Endometrial microvascular endothelial cells (primary cell): ENCODE measurements around the gene C12orf54. TPM values are rescaled to one million over a fixed set of nuclear protein-coding genes. Genes with fewer than 3 reads are reported as not detected.
"Not testable (repeated sequence)": the region's sequence is repeated elsewhere in the genome, so short reads cannot be mapped to it uniquely, and the experiment has no call there.

Source experiments
- in situ Hi-C: cut with HindIII; loops from 2 replicates; pipeline ENCODE4 v1.10.0; 2017; ENCODE audit warnings: low sequenced_read_pairs, low pct_unique_long_range_greater_than_20kb; ENCODE audit errors: inconsistent ontology term
- total RNA-seq: library from RNA; depleted of rRNA; stranded (reverse); fragments of >200 nt; gene quantifications from one replicate; pipeline ENCODE4 v1.2.3, GENCODE V29; 2015; ENCODE audit errors: inconsistent ontology term

The C12orf54 gene
- total RNA-seq = not detected

DNA sequence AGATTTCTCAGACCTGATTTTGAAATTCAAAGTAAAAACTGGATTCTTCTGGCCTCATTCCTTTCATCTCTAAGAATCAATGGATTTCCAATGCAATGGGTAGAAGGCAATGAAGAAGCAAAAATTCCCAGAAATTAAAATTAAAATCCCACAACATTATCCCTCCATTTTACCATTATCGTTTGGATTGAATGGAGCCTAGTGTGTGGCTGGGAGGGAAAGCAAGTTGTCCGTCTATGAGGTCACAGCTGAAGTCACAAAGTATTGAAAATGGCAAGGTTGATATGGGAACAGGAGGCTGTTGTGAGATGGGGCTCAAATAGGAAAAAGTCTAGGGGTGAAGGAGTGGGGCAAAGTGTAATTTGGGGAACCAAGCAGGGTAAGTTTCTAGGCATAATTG is at the start of gene C12orf54:
Gene C12orf54, plus strand, starts transcription at position 301 of the 400 bp plus-strand sequence. CDS start 799 bp downstream, outside the sequence.
- in situ Hi-C loops = no loop called here

DNA sequence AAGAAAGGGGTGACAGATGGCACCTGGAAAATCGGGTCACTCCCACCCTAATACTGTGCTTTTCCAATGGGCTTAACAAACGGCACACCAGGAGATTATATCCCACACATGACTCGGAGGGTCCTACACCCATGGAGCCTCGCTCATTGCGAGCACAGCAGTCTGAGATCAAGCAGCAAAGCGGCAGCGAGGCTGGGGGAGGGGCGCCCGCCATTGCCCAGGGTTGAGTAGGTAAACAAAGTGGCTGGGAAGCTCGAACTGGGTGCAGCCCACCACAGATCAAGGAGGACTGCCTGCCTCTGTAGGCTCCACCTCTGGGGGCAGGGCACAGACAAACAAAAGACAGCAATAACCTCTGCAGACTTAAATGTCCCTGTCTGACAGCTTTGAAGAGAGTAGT is 48.3 kb upstream of the C12orf54 start:
- in situ Hi-C loops = not testable (repeated sequence)

DNA sequence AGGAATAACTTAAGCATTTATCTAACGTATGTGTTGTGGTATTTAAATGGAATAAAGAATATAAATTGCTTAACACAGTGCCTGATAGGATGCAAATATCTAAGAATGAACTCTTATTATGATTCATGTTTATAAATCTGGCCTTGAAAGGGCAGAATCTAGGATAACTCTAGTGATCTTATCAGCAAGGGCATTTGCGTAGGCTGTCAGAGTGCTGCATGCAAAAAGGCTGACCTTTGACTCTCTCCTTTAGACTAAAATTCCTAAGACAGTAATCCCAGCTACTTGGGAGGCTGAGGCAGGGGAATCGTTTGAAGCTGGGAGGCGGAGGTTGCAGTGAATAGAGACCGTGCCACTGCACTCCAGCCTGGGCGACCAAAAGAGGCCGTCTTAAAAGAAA is 41.2 kb upstream of the C12orf54 start:
- in situ Hi-C loops = no loop called here

DNA sequence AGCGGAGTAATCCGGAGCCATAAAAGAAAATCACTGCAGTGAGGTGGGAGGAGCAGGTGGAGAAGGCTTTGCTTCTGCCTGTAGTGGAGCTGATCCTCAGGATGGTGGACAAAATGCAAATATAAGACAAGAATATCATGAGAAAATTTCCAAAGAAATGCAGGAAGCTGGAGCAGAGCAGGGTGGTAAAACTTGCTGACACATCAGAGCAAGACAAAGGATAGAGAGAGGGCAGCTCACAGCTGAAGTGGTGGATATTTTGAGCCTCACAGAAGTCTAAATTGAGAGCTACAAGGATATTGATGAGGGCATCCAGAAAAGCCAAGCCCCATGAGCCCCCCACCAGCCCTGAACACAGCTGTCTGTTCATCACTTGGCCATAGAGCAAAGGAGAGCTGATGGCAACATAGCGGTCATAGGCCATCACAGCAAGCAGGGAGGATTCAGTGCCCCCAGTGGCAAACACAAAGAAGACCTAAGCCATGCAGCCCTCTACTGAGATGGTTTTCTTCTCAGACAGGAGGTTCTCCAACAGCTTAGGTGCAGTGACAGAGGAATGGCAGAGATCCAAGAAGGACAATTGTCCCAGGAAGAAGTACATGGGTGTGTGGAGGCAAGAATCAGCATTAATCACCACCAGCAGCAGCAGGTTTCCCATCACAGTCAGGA is 40.0 kb upstream of the C12orf54 start:
- in situ Hi-C loops = no loop called here

DNA sequence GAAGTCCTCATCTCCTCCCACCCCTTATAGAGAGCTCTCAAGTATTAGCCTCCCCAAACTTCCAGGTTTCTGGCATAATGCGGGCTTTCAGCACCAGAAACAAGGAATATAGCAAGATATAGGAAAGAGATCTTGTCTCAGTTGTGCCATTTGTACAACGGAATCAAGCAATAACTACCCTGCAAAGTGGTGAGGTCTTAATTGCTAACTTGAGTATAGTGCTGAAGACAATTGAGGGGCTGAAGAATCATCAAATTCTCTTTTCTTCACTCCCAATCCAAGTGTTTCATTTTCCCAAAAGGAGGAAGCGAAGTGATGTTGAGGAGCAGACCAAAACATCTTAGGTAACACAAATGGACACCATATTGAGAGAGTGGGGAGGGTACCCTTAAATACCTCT is 36.8 kb upstream of the C12orf54 start:
- in situ Hi-C loops = no loop called here

DNA sequence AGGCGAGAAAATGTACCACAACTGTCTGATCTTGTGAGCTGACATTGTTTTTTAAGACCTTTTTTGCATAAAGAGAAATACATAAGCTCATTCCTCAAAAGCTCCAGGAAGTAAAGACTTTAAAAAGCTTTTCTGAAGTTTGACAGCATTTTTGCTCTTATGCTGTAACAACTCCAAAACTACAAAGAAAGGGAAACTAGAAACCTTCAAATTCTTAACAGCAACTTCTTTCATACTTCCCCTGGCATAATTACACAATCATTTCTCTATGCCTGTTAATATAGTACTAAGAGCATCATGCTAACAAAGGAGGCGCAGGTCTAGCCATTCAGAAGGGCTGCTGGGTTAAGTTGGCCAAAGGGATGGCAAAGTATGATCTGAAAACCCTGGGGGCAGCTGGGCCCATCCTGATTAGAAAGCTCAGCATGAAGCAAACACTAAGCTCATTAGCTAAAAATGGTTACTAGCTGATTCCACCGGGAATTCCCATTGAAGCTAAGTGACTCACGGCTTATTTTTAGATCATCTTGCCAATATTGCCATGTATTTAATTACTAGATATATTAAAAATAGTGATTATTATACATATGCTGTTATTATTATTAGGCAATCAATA is 36.0 kb upstream of the C12orf54 start:
- in situ Hi-C loops = no loop called here

DNA sequence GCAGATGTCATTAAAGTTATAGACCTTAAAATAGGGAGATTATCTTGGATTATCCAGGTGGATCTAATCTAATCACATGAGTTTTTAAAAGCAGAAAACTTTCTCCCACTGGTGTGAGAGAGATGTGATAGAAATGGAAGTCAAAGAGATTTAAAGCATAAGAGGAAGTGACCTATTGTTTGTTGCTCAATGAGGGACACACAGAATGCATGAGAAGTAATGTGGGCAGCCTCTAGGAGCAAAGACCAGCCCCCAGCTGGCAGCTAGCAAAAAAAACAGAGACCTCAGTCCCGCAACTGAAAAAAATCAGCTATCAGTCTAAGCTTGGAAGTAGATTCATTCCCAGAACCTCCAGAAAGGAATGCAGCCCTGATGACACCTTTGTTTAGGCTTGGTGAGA is 34.5 kb upstream of the C12orf54 start:
- in situ Hi-C loops = no loop called here

DNA sequence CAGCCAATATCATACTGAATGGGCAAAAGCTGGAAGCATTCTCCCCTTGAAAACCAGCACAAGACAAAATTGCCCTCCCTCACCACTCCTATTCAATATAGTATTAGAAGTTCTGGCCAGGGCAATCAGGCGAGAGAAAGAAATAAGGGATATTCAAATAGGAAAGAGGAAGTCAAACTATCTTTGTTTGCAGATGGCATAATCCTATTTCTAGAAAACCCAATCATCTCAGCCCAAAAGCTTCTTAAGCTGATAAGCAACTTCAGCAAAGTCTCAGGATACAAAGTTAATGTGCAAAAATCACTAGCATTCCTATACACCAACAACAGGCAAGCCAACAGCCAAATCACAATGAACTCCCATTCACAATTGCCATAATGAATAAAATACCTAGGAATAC is 30.9 kb upstream of the C12orf54 start:
- in situ Hi-C loops = no loop called here

DNA sequence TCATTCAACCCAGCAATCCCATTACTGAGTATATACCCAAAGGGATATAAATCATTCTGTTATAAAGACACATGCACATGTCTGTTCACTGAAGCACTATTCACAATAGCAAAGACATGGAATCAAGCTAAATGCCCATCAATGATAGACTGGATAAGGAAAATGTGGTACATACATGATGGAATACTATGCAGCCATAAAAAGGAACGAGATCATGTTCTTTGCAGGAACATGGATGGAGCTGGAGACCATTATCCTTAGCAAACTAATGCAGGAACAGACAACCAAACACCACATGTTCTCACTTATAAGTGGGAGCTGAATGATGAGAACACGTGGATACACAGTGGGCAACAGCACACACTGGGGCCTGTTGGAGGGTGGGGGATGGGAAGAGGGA is 29.3 kb upstream of the C12orf54 start:
- in situ Hi-C loops = not testable (repeated sequence)

DNA sequence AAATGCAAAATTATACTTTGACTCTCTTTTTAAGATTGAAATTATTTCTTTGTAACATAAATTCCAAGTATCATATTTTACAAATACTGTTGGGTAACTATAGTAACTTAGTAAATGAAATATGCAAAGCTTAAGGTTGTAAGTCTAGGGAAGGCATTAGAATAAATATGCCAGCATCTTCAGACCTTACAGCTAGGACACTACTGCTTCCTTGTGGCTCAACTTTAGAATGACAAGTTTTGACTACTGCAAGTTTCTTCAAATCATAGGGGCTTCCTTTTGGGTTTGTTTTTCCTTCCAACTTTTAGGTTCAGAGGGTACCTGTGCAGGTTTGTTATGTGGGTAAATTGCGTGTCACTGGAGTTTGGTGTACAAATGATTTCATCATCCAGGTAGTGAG is 27.6 kb upstream of the C12orf54 start:
- in situ Hi-C loops = no loop called here

DNA sequence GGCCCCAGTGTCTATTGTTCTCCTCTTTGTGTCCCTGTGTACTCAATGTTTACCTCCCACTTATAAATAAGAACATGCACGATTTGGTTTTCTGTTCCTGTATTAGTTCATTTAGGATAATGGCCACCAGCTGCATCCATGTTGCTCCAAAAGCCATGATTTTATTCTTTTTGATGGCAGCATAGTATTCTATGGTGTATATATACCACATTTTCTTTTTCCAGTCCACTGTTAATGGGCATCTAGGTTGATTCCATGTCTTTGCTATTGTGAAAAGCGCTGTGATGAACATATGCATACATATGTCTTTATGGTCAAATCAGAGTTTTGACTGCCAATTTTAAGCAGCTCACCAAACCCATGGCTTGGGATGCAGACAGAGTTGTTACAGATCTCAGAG is 27.2 kb upstream of the C12orf54 start:
- in situ Hi-C loops = no loop called here

DNA sequence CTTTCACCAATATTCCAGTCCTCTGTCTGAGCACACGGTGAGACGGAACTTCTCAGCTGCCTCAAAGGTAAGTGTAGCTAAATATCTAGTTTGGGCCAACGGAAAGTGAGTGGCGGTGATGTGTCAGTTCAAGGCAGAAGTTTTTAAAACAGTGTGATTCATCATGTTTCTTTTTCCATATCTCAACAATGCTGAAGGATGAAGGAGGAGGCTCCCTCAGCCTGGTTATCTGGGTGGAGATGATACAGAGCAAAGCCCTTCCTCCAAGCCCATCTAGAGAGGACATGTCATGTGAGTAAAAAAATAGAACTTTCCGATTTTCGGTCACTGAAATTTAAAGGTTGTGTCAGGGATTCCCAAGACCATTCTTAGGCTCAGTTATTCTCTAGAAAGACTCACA is 23.0 kb upstream of the C12orf54 start:
- in situ Hi-C loops = no loop called here

DNA sequence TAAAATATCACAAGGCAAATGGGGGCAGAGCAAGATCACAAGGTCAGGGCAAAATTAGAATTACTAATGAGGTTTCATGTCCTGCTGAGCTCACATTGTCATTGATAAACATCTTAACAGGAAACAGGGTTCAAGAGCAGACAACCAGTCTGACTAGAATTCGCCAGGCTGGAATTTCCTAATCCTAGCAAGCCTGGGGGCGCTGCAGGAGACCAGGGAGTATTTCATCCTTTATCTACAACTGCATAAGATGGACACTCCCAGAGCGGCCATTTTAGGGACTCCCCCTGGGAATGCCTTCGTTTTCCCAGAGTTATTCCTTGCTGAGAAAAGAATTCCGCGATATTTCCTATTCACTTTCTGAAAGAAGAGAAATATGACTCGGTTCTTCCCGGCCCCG is 13.3 kb upstream of the C12orf54 start:
- in situ Hi-C loops = not testable (repeated sequence)

DNA sequence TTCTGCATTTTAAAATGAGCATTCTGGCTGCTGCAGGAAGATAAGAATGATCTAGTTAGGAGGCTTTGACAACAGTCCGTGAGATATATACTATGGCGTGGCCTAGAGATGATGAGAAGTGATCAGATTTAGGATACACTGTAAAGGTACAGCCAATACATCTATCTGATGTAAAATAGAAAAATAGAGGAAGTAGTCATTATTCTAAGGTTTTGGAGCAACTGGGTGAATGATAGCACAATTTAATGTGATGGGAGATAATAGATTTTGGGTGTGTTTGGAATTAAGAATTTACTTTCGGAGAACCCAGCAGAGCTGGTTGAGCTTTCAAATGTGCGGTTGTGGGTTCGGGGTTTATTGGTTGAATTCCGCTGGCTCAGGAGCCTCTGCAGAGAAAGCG is 10.0 kb upstream of the C12orf54 start, which contains the start of gene ANP32D:
Gene ANP32D, plus strand, starts transcription at position 301 of the 400 bp plus-strand sequence. CDS start 106 bp downstream, outside the sequence.
- in situ Hi-C loops = no loop called here

DNA sequence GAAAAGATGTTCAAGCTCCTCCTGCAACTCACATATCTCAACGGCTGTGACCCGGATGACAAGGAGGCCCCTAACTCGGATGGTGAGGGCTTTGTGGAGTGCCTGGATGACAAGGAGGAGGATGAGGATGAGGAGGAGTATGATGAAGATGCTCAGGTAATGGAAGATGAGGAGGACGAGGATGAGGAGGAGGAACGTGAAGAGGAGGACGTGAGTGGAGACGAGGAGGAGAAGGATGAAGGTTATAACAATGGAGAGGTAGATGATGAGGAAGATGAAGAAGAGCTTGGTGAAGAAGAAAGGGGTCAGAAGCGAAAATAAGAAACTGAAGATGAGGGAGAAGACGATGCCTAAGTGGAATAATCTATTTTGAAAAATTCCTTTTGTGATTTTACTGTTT is 9.2 kb upstream of the C12orf54 start:
- in situ Hi-C loops = no loop called here

DNA sequence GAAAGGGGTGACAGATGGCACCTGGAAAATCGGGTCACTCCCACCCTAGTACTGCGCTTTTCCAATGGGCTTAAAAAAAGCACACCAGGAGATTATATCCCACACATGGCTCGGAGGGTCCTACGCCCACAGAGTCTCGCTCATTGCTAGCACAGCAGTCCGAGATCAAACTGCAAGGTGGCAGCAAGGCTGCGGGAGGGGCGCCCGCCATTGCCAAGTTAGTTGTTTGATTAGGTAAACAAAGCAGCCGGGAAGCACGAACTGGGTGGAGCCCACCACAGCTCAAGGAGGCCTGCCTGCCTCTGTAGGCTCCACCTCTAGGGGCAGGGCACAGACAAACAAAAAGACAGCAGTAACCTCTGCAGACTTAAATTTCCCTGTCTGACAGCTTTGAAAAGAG is 7.8 kb upstream of the C12orf54 start:
- in situ Hi-C loops = not testable (repeated sequence)

DNA sequence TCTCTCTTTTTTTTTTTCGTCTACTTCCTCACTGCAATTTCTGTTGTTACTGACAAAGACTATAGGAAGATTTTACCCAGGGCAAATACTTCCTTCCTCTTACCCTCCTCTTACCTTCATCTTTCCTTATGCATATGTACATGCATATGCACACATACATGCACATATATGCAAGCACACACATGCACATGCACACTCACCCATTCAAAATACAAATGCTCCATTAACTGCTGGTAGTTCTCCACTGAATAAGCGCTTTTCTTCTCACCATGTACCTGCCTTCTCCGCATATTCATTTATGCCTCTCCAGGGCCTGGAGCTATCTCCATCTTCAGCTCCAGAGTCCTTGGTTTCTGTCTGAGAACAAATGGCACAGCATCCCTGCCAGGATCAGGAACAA is 632 bp downstream of the C12orf54 start:
- in situ Hi-C loops = no loop called here

DNA sequence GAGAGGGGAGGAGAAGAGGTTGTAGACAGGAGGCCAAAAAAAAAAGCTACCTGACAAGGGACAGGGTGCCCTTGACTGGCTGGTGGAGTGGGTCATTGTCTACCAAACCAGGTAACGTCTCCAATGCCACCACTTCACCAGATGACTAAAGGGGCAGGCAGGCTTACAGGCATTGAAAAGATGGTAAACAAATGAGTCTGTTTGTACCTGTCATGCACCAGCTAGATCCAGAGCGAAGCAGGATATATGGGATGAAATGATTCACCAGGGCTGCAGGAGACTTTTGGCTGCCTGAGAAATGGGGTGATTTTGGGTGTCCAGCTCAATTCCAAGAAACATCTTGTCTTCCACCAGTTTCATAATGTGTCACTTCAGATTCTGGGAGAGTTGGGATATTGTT is 4.0 kb downstream of the C12orf54 start:
- in situ Hi-C loops = no loop called here

DNA sequence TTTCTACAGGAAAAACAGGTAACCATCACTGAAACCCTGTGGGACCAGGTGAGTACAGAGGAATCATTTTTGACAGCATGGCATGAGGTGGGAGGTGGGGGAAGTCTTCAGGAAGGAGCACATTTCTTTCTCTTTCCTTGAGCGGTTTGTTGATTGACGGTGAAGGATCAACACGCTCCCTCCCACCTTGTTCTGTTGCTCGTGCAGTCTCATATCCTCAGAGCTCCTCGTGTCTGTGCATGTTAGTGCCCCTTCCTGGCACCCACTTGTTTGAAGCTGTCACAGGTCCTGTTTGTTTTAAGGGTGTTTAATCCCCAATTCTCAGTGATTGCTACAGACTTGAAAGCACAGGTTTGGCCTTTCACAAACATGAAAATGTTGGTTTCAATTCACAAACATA is 4.4 kb downstream of the C12orf54 start:
- in situ Hi-C loops = no loop called here

DNA sequence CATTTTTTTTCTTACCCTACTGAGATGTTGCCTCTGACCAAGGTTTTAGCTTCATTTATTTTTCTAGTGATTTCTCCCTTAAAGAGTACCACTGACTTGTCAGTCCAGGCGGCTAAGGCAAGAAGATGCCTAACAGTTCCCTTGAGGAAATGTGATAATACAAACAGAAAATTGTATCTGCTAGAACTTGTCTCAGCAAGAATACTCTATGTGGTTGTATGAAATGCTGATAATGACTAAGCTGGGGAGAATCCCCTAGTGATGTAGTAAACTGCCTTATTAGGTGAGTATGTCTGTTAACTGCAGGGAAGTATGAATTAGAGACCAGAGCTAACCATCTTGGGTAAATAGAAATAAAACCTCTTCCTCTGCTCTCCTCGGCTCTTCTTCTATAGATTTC is 6.7 kb downstream of the C12orf54 start:
- in situ Hi-C loops = no loop called here

DNA sequence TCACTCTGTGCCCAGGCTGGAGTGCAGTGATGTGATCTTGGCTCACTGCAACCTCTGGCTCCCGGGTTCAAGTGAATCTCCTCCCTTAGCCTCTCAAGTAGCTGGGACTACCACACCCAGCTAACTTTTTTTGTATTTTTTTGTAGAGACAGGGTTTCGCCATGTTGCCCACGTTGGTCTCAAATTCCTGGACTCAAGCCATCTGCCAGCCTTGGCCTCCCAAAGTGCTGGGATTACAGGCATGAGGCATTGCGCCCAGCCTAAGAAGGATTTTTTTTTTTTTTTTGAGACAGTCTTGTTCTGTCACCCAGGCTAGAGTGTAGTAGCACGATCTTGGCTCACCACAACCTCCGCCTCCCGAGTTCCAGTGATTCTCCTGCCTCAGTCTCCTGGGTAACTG is 7.2 kb downstream of the C12orf54 start:
- in situ Hi-C loops = not testable (repeated sequence)
